ENCODE data around the gene QSOX1. TPM values are rescaled to one million over a fixed set of nuclear protein-coding genes. Genes with fewer than 3 reads are reported as not detected.

Gene QSOX1
- total RNA-seq, 1 experiment from 2014 or later = 12.1 TPM

DNA sequence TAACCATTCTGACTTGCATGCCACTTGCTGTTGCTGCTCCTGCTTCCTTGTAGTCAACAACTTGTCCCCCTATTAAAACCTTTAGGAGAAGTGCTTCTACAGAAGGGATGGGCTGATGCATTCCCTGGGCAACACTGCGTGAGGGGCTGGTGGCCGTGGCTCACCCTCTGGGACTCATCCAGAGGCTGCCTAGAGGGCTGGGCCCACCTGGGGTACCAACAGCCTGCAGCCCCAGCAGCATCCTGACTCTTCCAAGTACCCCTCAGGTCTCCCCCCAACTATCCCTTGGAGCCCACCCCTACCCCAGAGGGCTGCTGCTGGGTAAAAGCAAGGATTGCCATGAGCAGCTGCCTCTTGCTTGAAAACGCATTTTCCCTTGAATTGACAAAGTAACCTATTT lies 40.7 kb downstream of the QSOX1 start:
- H3K36me3 ChIP-seq (ENCODE audit: control insufficient read depth, insufficient read depth, low read length) = no peaks in the 10 kb centered on the region
- Mint-ChIP-seq H3K27ac (ENCODE audit: unreplicated experiment) (no peak overlapping the region), H3K4me3 (ENCODE audit: unreplicated experiment) (no peak overlapping the region), H3K4me1 (ENCODE audit: low read depth, unreplicated experiment) (peaks cover 11% of the 10 kb centered on the region), H3K36me3 (ENCODE audit: insufficient read depth, unreplicated experiment) (no peaks in the 10 kb centered on the region), H3K9me3 (ENCODE audit: unreplicated experiment) (no peaks in the 10 kb centered on the region), H3K27me3 (ENCODE audit: insufficient read depth, unreplicated experiment) (no peaks in the 10 kb centered on the region)
- H3K27me3 ChIP-seq (replicated peaks; ENCODE audit: control insufficient read depth, insufficient read depth, low read length) = no peaks in the 10 kb centered on the region
- no peak overlapping the region for H3K4me3 ChIP-seq (ENCODE audit: low read depth, low read length)
- no peaks in the 10 kb centered on the region for H3K9me3 ChIP-seq
- POLR2A ChIA-PET = interaction anchor here (0.6 kb wide), 1 partner anchor 19 kb away, joined by 10 read pairs; no protein-coding TSS in a partner anchor
- no peak for DNase-seq
- BruUV-seq (replicated peaks) = no TSS peak
- TF ChIP-seq, protein P1, sequence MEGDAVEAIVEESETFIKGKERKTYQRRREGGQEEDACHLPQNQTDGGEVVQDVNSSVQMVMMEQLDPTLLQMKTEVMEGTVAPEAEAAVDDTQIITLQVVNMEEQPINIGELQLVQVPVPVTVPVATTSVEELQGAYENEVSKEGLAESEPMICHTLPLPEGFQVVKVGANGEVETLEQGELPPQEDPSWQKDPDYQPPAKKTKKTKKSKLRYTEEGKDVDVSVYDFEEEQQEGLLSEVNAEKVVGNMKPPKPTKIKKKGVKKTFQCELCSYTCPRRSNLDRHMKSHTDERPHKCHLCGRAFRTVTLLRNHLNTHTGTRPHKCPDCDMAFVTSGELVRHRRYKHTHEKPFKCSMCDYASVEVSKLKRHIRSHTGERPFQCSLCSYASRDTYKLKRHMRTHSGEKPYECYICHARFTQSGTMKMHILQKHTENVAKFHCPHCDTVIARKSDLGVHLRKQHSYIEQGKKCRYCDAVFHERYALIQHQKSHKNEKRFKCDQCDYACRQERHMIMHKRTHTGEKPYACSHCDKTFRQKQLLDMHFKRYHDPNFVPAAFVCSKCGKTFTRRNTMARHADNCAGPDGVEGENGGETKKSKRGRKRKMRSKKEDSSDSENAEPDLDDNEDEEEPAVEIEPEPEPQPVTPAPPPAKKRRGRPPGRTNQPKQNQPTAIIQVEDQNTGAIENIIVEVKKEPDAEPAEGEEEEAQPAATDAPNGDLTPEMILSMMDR (IDR thresholded peaks at IDR 0.05; ENCODE audit: insufficient read depth in 1 of 2, low read depth in 1 of 2, low read length in 1 of 2, severe bottlenecking in 1 of 2, unreplicated experiment in 1 of 2) = no peak
- CTCF ChIA-PET = no interaction called here
- intact Hi-C loops (cut with micrococcal nuclease; ENCODE audit: unreplicated experiment) = no loop called here
- peaks cover 4% of the 10 kb centered on the region; the same call in 1 of the 2 replicates for H3K4me1 ChIP-seq

DNA sequence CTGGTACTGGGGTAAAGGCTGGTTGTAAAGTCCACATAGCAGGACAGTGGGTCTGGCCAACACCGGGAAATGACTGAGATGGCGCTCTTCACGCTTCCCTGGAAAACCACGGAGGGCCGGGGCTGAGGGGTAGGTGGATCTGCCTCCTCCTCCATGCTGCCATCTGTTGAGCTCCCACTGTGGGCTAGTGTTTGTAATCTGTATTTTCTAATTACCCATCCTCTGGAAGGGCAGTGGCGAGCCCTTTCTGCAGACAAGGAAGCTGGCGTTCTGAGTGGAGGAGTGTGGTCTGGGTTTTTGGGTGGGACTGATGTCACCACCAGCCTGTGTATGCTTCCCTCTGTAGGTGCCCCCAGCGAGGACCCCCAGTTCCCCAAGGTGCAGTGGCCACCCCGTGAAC lies 41.2 kb downstream of the QSOX1 start:
- no TSS peak for BruUV-seq (replicated peaks)
- CTCF ChIA-PET = no interaction called here

DNA sequence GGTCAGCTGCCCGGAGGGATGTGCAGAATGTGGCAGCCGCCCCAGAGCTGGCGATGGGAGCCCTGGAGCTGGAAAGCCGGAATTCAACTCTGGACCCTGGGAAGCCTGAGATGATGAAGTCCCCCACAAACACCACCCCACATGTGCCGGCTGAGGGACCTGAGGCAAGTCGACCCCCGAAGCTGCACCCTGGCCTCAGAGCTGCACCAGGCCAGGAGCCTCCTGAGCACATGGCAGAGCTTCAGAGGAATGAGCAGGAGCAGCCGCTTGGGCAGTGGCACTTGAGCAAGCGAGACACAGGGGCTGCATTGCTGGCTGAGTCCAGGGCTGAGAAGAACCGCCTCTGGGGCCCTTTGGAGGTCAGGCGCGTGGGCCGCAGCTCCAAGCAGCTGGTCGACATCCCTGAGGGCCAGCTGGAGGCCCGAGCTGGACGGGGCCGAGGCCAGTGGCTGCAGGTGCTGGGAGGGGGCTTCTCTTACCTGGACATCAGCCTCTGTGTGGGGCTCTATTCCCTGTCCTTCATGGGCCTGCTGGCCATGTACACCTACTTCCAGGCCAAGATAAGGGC lies 41.9 kb downstream of the QSOX1 start:
- POLR2A ChIA-PET = interaction anchor here (0.6 kb wide), 1 partner anchor 271 kb away, joined by 5 read pairs; no protein-coding TSS in a partner anchor
- Mint-ChIP-seq H3K4me1 (ENCODE audit: low read depth, unreplicated experiment) (peaks cover 16% of the 10 kb centered on the region), H3K27me3 (ENCODE audit: insufficient read depth, unreplicated experiment) (no peaks in the 10 kb centered on the region), H3K27ac (ENCODE audit: unreplicated experiment) (no peak overlapping the region), H3K4me3 (ENCODE audit: unreplicated experiment) (no peak overlapping the region), H3K36me3 (ENCODE audit: insufficient read depth, unreplicated experiment) (no peaks in the 10 kb centered on the region), H3K9me3 (ENCODE audit: unreplicated experiment) (no peaks in the 10 kb centered on the region)
- intact Hi-C loops (cut with micrococcal nuclease; ENCODE audit: unreplicated experiment) = no loop called here
- CTCF ChIA-PET = no interaction called here
- Histone ChIP-seq H3K27me3 (replicated peaks; ENCODE audit: control insufficient read depth, insufficient read depth, low read length) (no peaks in the 10 kb centered on the region), H3K4me3 (ENCODE audit: low read depth, low read length) (no peak overlapping the region), H3K4me1 (peaks cover 4% of the 10 kb centered on the region; the same call in 1 of the 2 replicates), H3K9me3 (no peaks in the 10 kb centered on the region), H3K36me3 (ENCODE audit: control insufficient read depth, insufficient read depth, low read length) (no peaks in the 10 kb centered on the region)
- DNase-seq = no peak
- TF ChIP-seq, protein P1 (IDR thresholded peaks at IDR 0.05; ENCODE audit: insufficient read depth in 1 of 2, low read depth in 1 of 2, low read length in 1 of 2, severe bottlenecking in 1 of 2, unreplicated experiment in 1 of 2) = no peak
- BruUV-seq (replicated peaks) = no TSS peak

More for the DNA sequence above, 41.2 kb downstream of the QSOX1 start:
- Mint-ChIP-seq H3K4me3 (ENCODE audit: unreplicated experiment) (no peak overlapping the region), H3K27ac (ENCODE audit: unreplicated experiment) (no peak overlapping the region), H3K27me3 (ENCODE audit: insufficient read depth, unreplicated experiment) (no peaks in the 10 kb centered on the region), H3K9me3 (ENCODE audit: unreplicated experiment) (no peaks in the 10 kb centered on the region), H3K36me3 (ENCODE audit: insufficient read depth, unreplicated experiment) (no peaks in the 10 kb centered on the region), H3K4me1 (ENCODE audit: low read depth, unreplicated experiment) (peaks cover 16% of the 10 kb centered on the region)
- intact Hi-C loops (cut with micrococcal nuclease; ENCODE audit: unreplicated experiment) = no loop called here
- TF ChIP-seq, protein P1 (IDR thresholded peaks at IDR 0.05; ENCODE audit: insufficient read depth in 1 of 2, low read depth in 1 of 2, low read length in 1 of 2, severe bottlenecking in 1 of 2, unreplicated experiment in 1 of 2) = no peak
- Histone ChIP-seq H3K4me1 (peaks cover 4% of the 10 kb centered on the region; the same call in 1 of the 2 replicates), H3K27me3 (replicated peaks; ENCODE audit: control insufficient read depth, insufficient read depth, low read length) (no peaks in the 10 kb centered on the region), H3K9me3 (no peaks in the 10 kb centered on the region), H3K36me3 (ENCODE audit: control insufficient read depth, insufficient read depth, low read length) (no peaks in the 10 kb centered on the region), H3K4me3 (ENCODE audit: low read depth, low read length) (no peak overlapping the region)
- no peak for DNase-seq
- POLR2A ChIA-PET = no interaction called here
